Fibroblast of lung (primary cell): Measurements from ENCODE around the gene KCNH1. TPM values are rescaled to one million over a fixed set of nuclear protein-coding genes. Genes with fewer than 3 reads are reported as not detected.

Experiments used
- DNase-seq, 2 donors: peaks; one replicate each; pipeline versions ENCODE4 v3.0.0 to v3.0.0-alpha.2; 2010; ENCODE audit warnings: low read depth in 2 of 2
- H2AFZ ChIP-seq: 2 replicates; pipeline ENCODE4 v1.5.1; 2012; ENCODE audit warnings: low read length, control low read depth, inconsistent platforms
- H3K27ac ChIP-seq: 2 replicates; pipeline ENCODE4 v1.5.1; 2011; ENCODE audit warnings: low read length, control low read depth; ENCODE audit not compliant: insufficient read depth
- H3K27me3 ChIP-seq: 2 replicates; pipeline ENCODE4 v1.5.1; 2011; ENCODE audit warnings: mild to moderate bottlenecking, low read length; ENCODE audit not compliant: control insufficient read depth, insufficient read depth
- H3K36me3 ChIP-seq: 2 replicates; pipeline ENCODE4 v1.5.1; 2011; ENCODE audit warnings: low read length; ENCODE audit not compliant: control insufficient read depth, insufficient read depth
- H3K4me1 ChIP-seq: 2 replicates; pipeline ENCODE4 v1.5.1; 2011; ENCODE audit warnings: low read length; ENCODE audit not compliant: control insufficient read depth, insufficient read depth; ENCODE audit errors: extremely low read depth
- H3K4me2 ChIP-seq: 2 replicates; pipeline ENCODE4 v1.5.1; 2011; ENCODE audit warnings: low read length, control low read depth; ENCODE audit not compliant: insufficient read depth; ENCODE audit errors: extremely low read depth
- H3K4me3 ChIP-seq, 4 experiments: fragments of 200-600 bp in 1 of 4; sonication (generic) in 1 of 4; replicated peaks in 1 of 4; 2 replicates each; pipeline ENCODE4 v1.5.1; 2011 to 2016; ENCODE audit warnings: low read length in 4 of 4, low read depth in 3 of 4, mild to moderate bottlenecking in 3 of 4, control low read depth in 2 of 4, inconsistent platforms in 1 of 4, mixed read lengths in 1 of 4; ENCODE audit not compliant: insufficient read depth in 1 of 4; ENCODE audit errors: control extremely low read depth in 1 of 4
- H3K79me2 ChIP-seq: 2 replicates; pipeline ENCODE4 v1.5.1; 2012; ENCODE audit warnings: mild to moderate bottlenecking, low read length, inconsistent platforms; ENCODE audit not compliant: control insufficient read depth, insufficient read depth
- H3K9ac ChIP-seq: 2 replicates; pipeline ENCODE4 v1.5.1; 2011; ENCODE audit warnings: mild to moderate bottlenecking, low read length, control low read depth; ENCODE audit not compliant: insufficient read depth
- H3K9me3 ChIP-seq: 2 replicates; pipeline ENCODE4 v1.5.1; 2012; ENCODE audit warnings: low read depth, low read length; ENCODE audit not compliant: control insufficient read depth, insufficient read depth
- H4K20me1 ChIP-seq: 2 replicates; pipeline ENCODE4 v1.5.1; 2011; ENCODE audit warnings: low read length; ENCODE audit not compliant: control insufficient read depth, insufficient read depth; ENCODE audit errors: extremely low read depth
- EZH2 ChIP-seq: IDR thresholded peaks from 2 replicates; pipeline ENCODE4 v1.5.1; 2012; ENCODE audit warnings: low read length, control low read depth, mild to moderate bottlenecking; ENCODE audit errors: missing control alignments
- polyA plus RNA-seq, 2 donors: library from polyadenylated mRNA; depleted of rRNA in 1 of 2; stranded (reverse) in 1 of 2; unstranded in 1 of 2; fragments of >200 nt; gene quantifications; 2 replicates each; pipeline ENCODE4 v1.2.1, GENCODE V29; 2011 to 2012; ENCODE audit warnings: missing spikeins in 1 of 2
- total RNA-seq: library from RNA; depleted of rRNA; stranded (reverse); fragments of >200 nt; gene quantifications from 2 replicates; pipeline ENCODE4 v1.2.1, GENCODE V29; 2014
- TF ChIP-seq, protein P1 (sequence below), 2 donors: IDR thresholded peaks in 1 of 2; conservative IDR thresholded peaks in 1 of 2; 1 replicate in 1 of 2; 2 replicates in 1 of 2; pipeline ENCODE4 v1.5.1; 2011 to 2012; ENCODE audit warnings: low read length in 2 of 2, control low read depth in 1 of 2, inconsistent platforms in 1 of 2, low read depth in 1 of 2, mild to moderate bottlenecking in 1 of 2

KCNH1 gene
- total and polyA plus RNA-seq, 2 donors (not counting 1 experiment from before 2014, with no cell fraction given) = 0.17 to 1.5 TPM

DNA sequence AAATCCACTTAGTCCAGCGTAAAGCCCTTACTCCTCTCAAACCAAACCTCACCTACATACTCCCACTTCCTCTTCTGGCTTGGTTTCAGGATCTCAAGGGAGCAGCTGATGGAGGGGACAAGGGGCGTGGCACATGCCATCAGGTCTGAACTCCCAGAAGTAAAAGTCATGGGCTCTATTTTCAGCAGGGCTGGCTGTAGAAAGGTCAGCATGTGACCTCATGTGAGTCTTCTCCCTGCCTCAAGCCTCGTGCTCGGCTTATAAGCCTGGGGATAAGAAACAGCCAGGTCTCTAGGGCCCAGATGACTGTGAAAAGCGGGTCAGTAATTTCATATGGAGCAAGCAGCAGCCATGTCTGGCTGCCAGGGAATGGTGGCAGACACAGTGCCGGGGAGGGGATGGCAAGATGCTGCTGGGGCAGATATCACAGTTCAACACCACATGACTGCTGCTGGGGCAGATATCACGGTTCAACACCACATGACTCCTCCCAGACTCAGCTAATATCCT, 227.9 kb downstream of the KCNH1 start:
- TF ChIP-seq, protein P1, sequence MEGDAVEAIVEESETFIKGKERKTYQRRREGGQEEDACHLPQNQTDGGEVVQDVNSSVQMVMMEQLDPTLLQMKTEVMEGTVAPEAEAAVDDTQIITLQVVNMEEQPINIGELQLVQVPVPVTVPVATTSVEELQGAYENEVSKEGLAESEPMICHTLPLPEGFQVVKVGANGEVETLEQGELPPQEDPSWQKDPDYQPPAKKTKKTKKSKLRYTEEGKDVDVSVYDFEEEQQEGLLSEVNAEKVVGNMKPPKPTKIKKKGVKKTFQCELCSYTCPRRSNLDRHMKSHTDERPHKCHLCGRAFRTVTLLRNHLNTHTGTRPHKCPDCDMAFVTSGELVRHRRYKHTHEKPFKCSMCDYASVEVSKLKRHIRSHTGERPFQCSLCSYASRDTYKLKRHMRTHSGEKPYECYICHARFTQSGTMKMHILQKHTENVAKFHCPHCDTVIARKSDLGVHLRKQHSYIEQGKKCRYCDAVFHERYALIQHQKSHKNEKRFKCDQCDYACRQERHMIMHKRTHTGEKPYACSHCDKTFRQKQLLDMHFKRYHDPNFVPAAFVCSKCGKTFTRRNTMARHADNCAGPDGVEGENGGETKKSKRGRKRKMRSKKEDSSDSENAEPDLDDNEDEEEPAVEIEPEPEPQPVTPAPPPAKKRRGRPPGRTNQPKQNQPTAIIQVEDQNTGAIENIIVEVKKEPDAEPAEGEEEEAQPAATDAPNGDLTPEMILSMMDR (conservative IDR thresholded peaks at IDR 0.05 in 1 of 2, IDR thresholded peaks at IDR 0.05 in 1 of 2; ENCODE audit: low read depth in 1 of 2, low read length in 2 of 2) = no peak
- TF ChIP-seq EZH2 = no peak
- Histone ChIP-seq H3K36me3 (no peaks in the 10 kb centered on the region), H4K20me1 (no peaks in the 10 kb centered on the region), H3K27ac (no peak overlapping the region), H3K9ac (no peak overlapping the region), H3K4me3 (no peak overlapping the region), H3K79me2 (no peaks in the 10 kb centered on the region), H3K27me3 (no peaks in the 10 kb centered on the region), H2AFZ (no peak overlapping the region), H3K9me3 (no peaks in the 10 kb centered on the region), H3K4me1 (no peaks in the 10 kb centered on the region), H3K4me2 (no peak overlapping the region)
- DNase-seq = no peak

DNA sequence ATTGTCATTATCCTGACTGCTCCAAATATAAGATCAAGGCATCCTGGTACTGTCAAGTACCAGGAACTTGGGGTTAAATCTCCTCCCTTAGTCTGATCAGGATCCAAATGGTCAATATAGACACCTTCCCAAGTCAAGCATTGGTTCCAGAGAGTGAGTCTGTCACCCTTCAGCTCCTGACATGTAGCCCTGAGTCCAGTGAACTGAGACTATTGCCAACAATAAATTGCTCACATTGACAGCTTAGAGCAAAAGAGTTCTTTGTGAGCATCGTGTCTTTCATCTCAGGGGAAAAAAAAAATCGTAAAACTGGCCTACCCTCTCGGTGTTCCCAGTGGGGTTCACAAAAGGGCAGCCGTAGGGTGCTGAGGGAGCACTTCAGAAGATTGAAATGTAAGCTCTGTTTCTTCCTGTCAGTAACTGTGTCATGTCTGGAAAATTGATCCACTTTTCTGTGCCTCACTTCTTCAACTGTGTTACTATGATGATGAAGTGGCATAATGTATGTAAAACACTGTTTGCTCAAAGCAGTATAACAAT, 228.5 kb downstream of the KCNH1 start:
- Histone ChIP-seq H3K27ac (no peak overlapping the region), H3K4me3 (no peak overlapping the region), H3K4me2 (no peak overlapping the region), H3K27me3 (no peaks in the 10 kb centered on the region), H3K4me1 (no peaks in the 10 kb centered on the region), H3K79me2 (no peaks in the 10 kb centered on the region), H2AFZ (no peak overlapping the region), H3K9ac (no peak overlapping the region), H4K20me1 (no peaks in the 10 kb centered on the region), H3K36me3 (no peaks in the 10 kb centered on the region), H3K9me3 (no peaks in the 10 kb centered on the region)
- DNase-seq = no peak
- TF ChIP-seq, protein P1 (conservative IDR thresholded peaks at IDR 0.05 in 1 of 2, IDR thresholded peaks at IDR 0.05 in 1 of 2; ENCODE audit: low read depth in 1 of 2, low read length in 2 of 2) = no peak
- TF ChIP-seq EZH2 = no peak

GRCh38 chr1:210901981-210902770, 231.8 kb downstream of the KCNH1 start:
- no peaks in the 10 kb centered on the region for H3K36me3 ChIP-seq
- no peak overlapping the region for H3K4me3 ChIP-seq
- TF ChIP-seq, protein P1 (conservative IDR thresholded peaks at IDR 0.05 in 1 of 2, IDR thresholded peaks at IDR 0.05 in 1 of 2; ENCODE audit: low read depth in 1 of 2, low read length in 2 of 2) = no peak
- no peak for TF ChIP-seq EZH2
- no peaks in the 10 kb centered on the region for H3K79me2 ChIP-seq
- H3K4me1 ChIP-seq = no peaks in the 10 kb centered on the region
- H3K27ac ChIP-seq = no peak overlapping the region
- no peaks in the 10 kb centered on the region for H4K20me1 ChIP-seq
- no peak overlapping the region for H3K4me2 ChIP-seq
- DNase-seq = no peak
- H3K9ac ChIP-seq = no peak overlapping the region
- no peaks in the 10 kb centered on the region for H3K9me3 ChIP-seq
- H3K27me3 ChIP-seq = no peaks in the 10 kb centered on the region
- H2AFZ ChIP-seq = no peak overlapping the region
